Activated CD4-positive, alpha-beta T cell treated with anti-CD3 and anti-CD28 coated beads, Interleukin-2, amount 50 U/mL, for 4 hours (primary cell): ENCODE results near the gene CCNG2.

Experiments
- DNase-seq, 2 experiments: peaks; one replicate each; pipeline ENCODE4 v3.0.0-alpha.2; 2020

CCNG2 gene

GRCh38 chr4:77209012-77209411 lies 52.0 kb downstream of the CCNG2 start:
- DNase-seq: no peak

GRCh38 chr4:77209936-77210335 lies 52.9 kb downstream of the CCNG2 start:
- no peak for DNase-seq

GRCh38 chr4:77215107-77215506 lies 58.1 kb downstream of the CCNG2 start:
- no peak for DNase-seq

- no peak for DNase-seq
These were observed 60.5 kb downstream of the CCNG2 start for GRCh38 chr4:77217526-77217925.

- DNase-seq: no peak
These were observed 62.3 kb downstream of the CCNG2 start for GRCh38 chr4:77219266-77219665.
